MM.1S (cell line): ENCODE data around the gene YAE1.

Source experiments
- DNase-seq: peaks from one replicate; pipeline ENCODE4 v3.0.0-alpha.2; 2015
- H2AFZ ChIP-seq: fragments of 300-600 bp; sonication (generic); 2 replicates; pipeline ENCODE4 v1.6.0; 2016; ENCODE audit warnings: antibody characterized with exemption, low read length
- H3F3A ChIP-seq: fragments of 300-600 bp; sonication (generic); 2 replicates; pipeline ENCODE4 v1.6.1; 2016; ENCODE audit warnings: mild to moderate bottlenecking, antibody characterized with exemption, low read length, moderate library complexity, mixed read lengths; ENCODE audit not compliant: insufficient read depth
- H3K27ac ChIP-seq: fragments of 300-600 bp; sonication (generic); 2 replicates; pipeline ENCODE4 v1.5.1; 2016; ENCODE audit warnings: mild to moderate bottlenecking, low read length
- H3K27me3 ChIP-seq: fragments of 300-600 bp; sonication (generic); replicated peaks from 2 replicates; pipeline ENCODE4 v1.6.0; 2016; ENCODE audit warnings: low read length; ENCODE audit not compliant: insufficient read depth
- H3K36me3 ChIP-seq: fragments of 300-600 bp; sonication (generic); replicated peaks from 2 replicates; pipeline ENCODE4 v1.6.1; 2016; ENCODE audit warnings: mild to moderate bottlenecking, low read length, mixed read lengths; ENCODE audit not compliant: insufficient read depth
- H3K4me1 ChIP-seq: fragments of 300-600 bp; sonication (generic); 2 replicates; pipeline ENCODE4 v1.6.1; 2016; ENCODE audit warnings: low read length, mixed read lengths
- H3K4me2 ChIP-seq: fragments of 300-600 bp; sonication (generic); 2 replicates; pipeline ENCODE4 v1.6.0; 2016; ENCODE audit warnings: low read depth, low read length
- H3K4me3 ChIP-seq: fragments of 300-600 bp; sonication (generic); 2 replicates; pipeline ENCODE4 v1.5.1; 2016; ENCODE audit warnings: low read length, mixed read lengths
- H3K79me2 ChIP-seq: fragments of 300-600 bp; sonication (generic); 2 replicates; pipeline ENCODE4 v1.6.1; 2016; ENCODE audit warnings: mixed run types, low read length, mixed read lengths
- H3K9ac ChIP-seq: fragments of 300-600 bp; sonication (generic); 2 replicates; pipeline ENCODE4 v1.6.1; 2016; ENCODE audit warnings: low read length, mixed read lengths
- H3K9me2 ChIP-seq: fragments of 300-600 bp; sonication (generic); replicated peaks from 2 replicates; pipeline ENCODE4 v1.6.1; 2016; ENCODE audit warnings: mild to moderate bottlenecking, low read length, mixed read lengths; ENCODE audit not compliant: insufficient read depth
- H3K9me3 ChIP-seq: fragments of 300-600 bp; sonication (generic); replicated peaks from 2 replicates; pipeline ENCODE4 v1.6.1; 2016; ENCODE audit warnings: mild to moderate bottlenecking, low read length, mixed read lengths; ENCODE audit not compliant: insufficient read depth
- H4K20me1 ChIP-seq: fragments of 300-600 bp; sonication (generic); 2 replicates; pipeline ENCODE4 v1.6.1; 2016; ENCODE audit warnings: mild to moderate bottlenecking, low read length, moderate library complexity, mixed read lengths; ENCODE audit not compliant: insufficient read depth
- CTCF ChIP-seq: fragments of 300-600 bp; sonication (generic); IDR thresholded peaks from 2 replicates; pipeline ENCODE4 v1.5.1; 2016; ENCODE audit warnings: antibody characterized with exemption, low read length, mixed read lengths
- EZH2 ChIP-seq: fragments of 300-600 bp; sonication (generic); optimal IDR thresholded peaks from 2 replicates; pipeline ENCODE3; 2017; ENCODE audit warnings: low read depth, mild to moderate bottlenecking, antibody characterized with exemption, low read length, mixed read lengths
- EZH2phosphoT487 ChIP-seq: fragments of 300-600 bp; sonication (generic); IDR thresholded peaks from 2 replicates; pipeline ENCODE4 v1.6.1; 2018; ENCODE audit warnings: antibody characterized with exemption, low read length

Gene YAE1

GRCh38 chr7:39566023-39566921, at the start of gene YAE1:
TSS of gene YAE1 (plus strand) at chr7:39566404. CDS start at chr7:39566419, 15 bp downstream.
- Histone ChIP-seq H3K27me3 (no peaks in the 10 kb centered on the region), H4K20me1 (no peaks in the 10 kb centered on the region), H3K9me3 (no peaks in the 10 kb centered on the region), H3K4me2 (peak within 1 kb of the TSS; percentile 90), H3K27ac (peak within 1 kb of the TSS; percentile 25; the same call in 1 of the 2 replicates), H3K4me3 (peak within 1 kb of the TSS; percentile 84), H3K9me2 (no peaks in the 10 kb centered on the region), H3K4me1 (no peaks in the 10 kb centered on the region; the same call in 1 of the 2 replicates), H3K9ac (peak within 1 kb of the TSS; percentile 63), H3K36me3 (no peaks in the 10 kb centered on the region), H2AFZ (peak within 1 kb of the TSS; percentile 79), H3F3A (no peaks in the 10 kb centered on the region), H3K79me2 (peaks cover 35% of the 10 kb centered on the region)
- peak; percentile 83 for DNase-seq
- TF ChIP-seq CTCF (no peak), EZH2phosphoT487 (no peak), EZH2 (no peak)

- no peaks in the 10 kb centered on the region for H3K9me2 ChIP-seq
- no peak overlapping the region for H3K4me2 ChIP-seq
- no peak for DNase-seq
- no peak for TF ChIP-seq CTCF
- TF ChIP-seq EZH2phosphoT487: no peak
- no peak for TF ChIP-seq EZH2
- no peaks in the 10 kb centered on the region for H3K79me2 ChIP-seq
- no peaks in the 10 kb centered on the region for H3K4me1 ChIP-seq
- H3K36me3 ChIP-seq: no peaks in the 10 kb centered on the region
- H3K27me3 ChIP-seq: no peaks in the 10 kb centered on the region
- H4K20me1 ChIP-seq: no peaks in the 10 kb centered on the region
- no peaks in the 10 kb centered on the region for H3F3A ChIP-seq
- H3K4me3 ChIP-seq: no peak overlapping the region
- H3K9ac ChIP-seq: no peak overlapping the region
- H3K9me3 ChIP-seq: no peaks in the 10 kb centered on the region
- no peak overlapping the region for H3K27ac ChIP-seq
- H2AFZ ChIP-seq: no peak overlapping the region
Observed at GRCh38 chr7:39516498-39516897, 49.7 kb upstream of the YAE1 start.

- TF ChIP-seq EZH2phosphoT487: no peak
- TF ChIP-seq EZH2: no peak
- no peak for TF ChIP-seq CTCF
- no peaks in the 10 kb centered on the region for H4K20me1 ChIP-seq
- H3F3A ChIP-seq: no peaks in the 10 kb centered on the region
- H3K79me2 ChIP-seq: no peaks in the 10 kb centered on the region
- H3K27ac ChIP-seq: no peak overlapping the region
- H3K9me2 ChIP-seq: no peaks in the 10 kb centered on the region
- no peaks in the 10 kb centered on the region for H3K9me3 ChIP-seq
- H3K4me3 ChIP-seq: no peak overlapping the region
- no peak overlapping the region for H3K4me2 ChIP-seq
- H3K4me1 ChIP-seq: no peaks in the 10 kb centered on the region
- H3K27me3 ChIP-seq: no peaks in the 10 kb centered on the region
- DNase-seq: no peak
- H2AFZ ChIP-seq: no peak overlapping the region
- H3K9ac ChIP-seq: no peak overlapping the region
- no peaks in the 10 kb centered on the region for H3K36me3 ChIP-seq
Observed at GRCh38 chr7:39517240-39517639, 49.0 kb upstream of the YAE1 start.
